Stomach (tissue), 9 donors: Measurements from ENCODE around the gene HS3ST1. TPM values are rescaled to one million over a fixed set of nuclear protein-coding genes. Genes with fewer than 3 reads are reported as not detected.

Source experiments
- DNase-seq, 2 donors: peaks; one replicate each; pipeline versions ENCODE4 v3.0.0 to v3.0.0-alpha.2; 2013 to 2019
- H3K27ac ChIP-seq, 5 donors: fragments of 200-600 bp in 4 of 5; sonication (generic) in 4 of 5; one replicate each; pipeline ENCODE4 v1.5.1; 2013 to 2019; ENCODE audit warnings: mild to moderate bottlenecking in 1 of 5, moderate library complexity in 1 of 5
- H3K27me3 ChIP-seq, 3 donors: fragments of 200-600 bp; sonication (generic); one replicate each; pipeline ENCODE4 v1.5.1; 2017 to 2019; ENCODE audit warnings: mixed run types in 1 of 3
- H3K36me3 ChIP-seq, 4 donors: fragments of 200-600 bp; sonication (generic); 1 replicate in 3 of 4; 2 replicates in 1 of 4; pipeline ENCODE4 v1.5.1; 2016 to 2019
- H3K4me1 ChIP-seq, 4 donors: fragments of 200-600 bp; sonication (generic); one replicate each; pipeline ENCODE4 v1.5.1; 2016 to 2019
- H3K4me3 ChIP-seq, 4 donors: fragments of 200-600 bp; sonication (generic) in 3 of 4; one replicate each; pipeline ENCODE4 v1.5.1; 2016 to 2019; ENCODE audit warnings: mild to moderate bottlenecking in 1 of 4
- H3K9me3 ChIP-seq, 4 donors: fragments of 200-600 bp; sonication (generic); one replicate each; pipeline ENCODE4 v1.5.1; 2016 to 2019
- CTCF ChIP-seq, 7 experiments: fragments of 450-650 bp in 4 of 7; fragments of 200-600 bp in 3 of 7; sonication (generic) in 3 of 7; IDR thresholded peaks; one replicate each; pipeline ENCODE4 v1.5.1; 2016 to 2019; ENCODE audit warnings: antibody characterized with exemption in 7 of 7, control low read depth in 2 of 7, mild to moderate bottlenecking in 1 of 7
- EP300 ChIP-seq: sonication (generic); formaldehyde crosslinking; IDR thresholded peaks from one replicate; pipeline ENCODE4 v1.6.1; 2017; ENCODE audit warnings: antibody characterized with exemption
- POLR2A ChIP-seq, 4 donors: fragments of 450-650 bp; IDR thresholded peaks; one replicate each; pipeline ENCODE4 v1.6.1; 2016; ENCODE audit warnings: antibody characterized with exemption in 4 of 4, control low read depth in 2 of 4, mild to moderate bottlenecking in 1 of 4, moderate library complexity in 1 of 4
- POLR2AphosphoS5 ChIP-seq, 3 donors: sonication (generic); formaldehyde crosslinking; IDR thresholded peaks; one replicate each; pipeline ENCODE4 v1.6.1; 2016; ENCODE audit warnings: antibody characterized with exemption in 3 of 3
- WGBS, 5 donors: extraction: QIAGEN DNeasy Blood & Tissue Kit in 3 of 5; methylation state at CpG; one replicate each; pipeline versions ENCODE4 v1.1.5 to v1.1.7; 2013 to 2018; 5-methylcytosine and 5-hydroxymethylcytosine counted together
- intact Hi-C: fragments of 100-400 bp; cut with DNase I; formaldehyde crosslinking; loops from one replicate; pipeline ENCODE4 v1.15.1; 2023; ENCODE audit warnings: low total_unique reads
- polyA plus RNA-seq, 3 donors: library from polyadenylated mRNA; stranded (reverse); fragments of 200-250 nt; gene quantifications; one replicate each; pipeline ENCODE4 v1.2.3, GENCODE V29; 2013
- total RNA-seq, 5 donors: library from RNA; depleted of rRNA; stranded (reverse); fragments of >200 nt; gene quantifications; one replicate each; pipeline versions ENCODE4 v1.1.0 to v1.2.3, GENCODE V29; 2014 to 2016
- donor health status: healthy with polysubstance abuse.
- donor health status: Bipolar disorder and iron deficiency.
- donor health status: healthy.

Gene HS3ST1
- total and polyA plus RNA-seq, 8 donors, result 0.58 to 123 (median 4.1) TPM; not detected in 1

- TF ChIP-seq EP300, result no peak
- TF ChIP-seq POLR2A (IDR thresholded peaks at IDR 0.05), result no peak
- no peak for TF ChIP-seq POLR2AphosphoS5 (IDR thresholded peaks at IDR 0.05)
- no peak for TF ChIP-seq CTCF (IDR thresholded peaks at IDR 0.05)
- Histone ChIP-seq H3K27me3 (no peaks in the 10 kb centered on the region), H3K27ac (no peak overlapping the region), H3K4me1 (no peaks in the 10 kb centered on the region), H3K4me3 (no peak overlapping the region), H3K9me3 (no peaks in the 10 kb centered on the region), H3K36me3 (no peaks in the 10 kb centered on the region)
- no peak for DNase-seq
- 80 to 96% (median 93%) methylated on average over 4 of the region's 4 CpGs for WGBS, 5 donors
- intact Hi-C loops, result no loop called here
These were observed 11.9 kb upstream of the HS3ST1 start for GRCh38 chr4:11440481-11441193.

GRCh38 chr4:11439836-11440235 is 11.1 kb upstream of the HS3ST1 start:
- Histone ChIP-seq H3K36me3 (no peaks in the 10 kb centered on the region), H3K4me1 (no peaks in the 10 kb centered on the region), H3K27me3 (no peaks in the 10 kb centered on the region), H3K27ac (no peak overlapping the region), H3K4me3 (no peak overlapping the region), H3K9me3 (no peaks in the 10 kb centered on the region)
- intact Hi-C loops, result no loop called here
- 79 to 91% (median 84%) methylated on average over 2 of the region's 2 CpGs for WGBS, 5 donors
- TF ChIP-seq POLR2AphosphoS5 (IDR thresholded peaks at IDR 0.05) (no peak), EP300 (no peak), POLR2A (IDR thresholded peaks at IDR 0.05) (no peak), CTCF (IDR thresholded peaks at IDR 0.05) (no peak)
- no peak for DNase-seq

- intact Hi-C loops, result no loop called here
- Histone ChIP-seq H3K4me3 (no peak overlapping the region), H3K9me3 (no peaks in the 10 kb centered on the region), H3K4me1 (no peaks in the 10 kb centered on the region), H3K27ac (no peak overlapping the region), H3K36me3 (no peaks in the 10 kb centered on the region), H3K27me3 (no peaks in the 10 kb centered on the region)
- TF ChIP-seq POLR2AphosphoS5 (IDR thresholded peaks at IDR 0.05) (no peak), EP300 (no peak), POLR2A (IDR thresholded peaks at IDR 0.05) (no peak), CTCF (IDR thresholded peaks at IDR 0.05) (no peak)
- 83 to 97% (median 90%) methylated on average over 3 of the region's 3 CpGs for WGBS, 5 donors
- no peak for DNase-seq
These were observed 10.0 kb upstream of the HS3ST1 start for GRCh38 chr4:11438647-11439046.

- no peaks in the 10 kb centered on the region for H3K27me3 ChIP-seq
- TF ChIP-seq CTCF (IDR thresholded peaks at IDR 0.05), result no peak
- no peak for TF ChIP-seq POLR2AphosphoS5 (IDR thresholded peaks at IDR 0.05)
- no peak for TF ChIP-seq EP300
- TF ChIP-seq POLR2A (IDR thresholded peaks at IDR 0.05), result no peak
- WGBS, 5 donors, result 73 to 87% (median 79%) methylated on average over 5 of the region's 5 CpGs
- no peak overlapping the region for H3K4me3 ChIP-seq
- H3K4me1 ChIP-seq, result peaks cover 0 to under 1% (median 0%) of the 10 kb centered on the region in 4 donors
- no peak overlapping the region for H3K27ac ChIP-seq
- no peak for DNase-seq
- no peaks in the 10 kb centered on the region for H3K9me3 ChIP-seq
- H3K36me3 ChIP-seq, result no peaks in the 10 kb centered on the region
- intact Hi-C loops, result no loop called here
These were observed 8.0 kb upstream of the HS3ST1 start for GRCh38 chr4:11436673-11437072.
